ENCODE measurements around the gene C1QTNF8. TPM values are rescaled to one million over a fixed set of nuclear protein-coding genes. Genes with fewer than 3 reads are reported as not detected.
A peak's percentile ranks its signal among the peaks of the same experiment; 100 is the strongest.

Gene C1QTNF8
- total and polyA plus RNA-seq, 12 donors = 0.15 TPM; not detected in 11

DNA sequence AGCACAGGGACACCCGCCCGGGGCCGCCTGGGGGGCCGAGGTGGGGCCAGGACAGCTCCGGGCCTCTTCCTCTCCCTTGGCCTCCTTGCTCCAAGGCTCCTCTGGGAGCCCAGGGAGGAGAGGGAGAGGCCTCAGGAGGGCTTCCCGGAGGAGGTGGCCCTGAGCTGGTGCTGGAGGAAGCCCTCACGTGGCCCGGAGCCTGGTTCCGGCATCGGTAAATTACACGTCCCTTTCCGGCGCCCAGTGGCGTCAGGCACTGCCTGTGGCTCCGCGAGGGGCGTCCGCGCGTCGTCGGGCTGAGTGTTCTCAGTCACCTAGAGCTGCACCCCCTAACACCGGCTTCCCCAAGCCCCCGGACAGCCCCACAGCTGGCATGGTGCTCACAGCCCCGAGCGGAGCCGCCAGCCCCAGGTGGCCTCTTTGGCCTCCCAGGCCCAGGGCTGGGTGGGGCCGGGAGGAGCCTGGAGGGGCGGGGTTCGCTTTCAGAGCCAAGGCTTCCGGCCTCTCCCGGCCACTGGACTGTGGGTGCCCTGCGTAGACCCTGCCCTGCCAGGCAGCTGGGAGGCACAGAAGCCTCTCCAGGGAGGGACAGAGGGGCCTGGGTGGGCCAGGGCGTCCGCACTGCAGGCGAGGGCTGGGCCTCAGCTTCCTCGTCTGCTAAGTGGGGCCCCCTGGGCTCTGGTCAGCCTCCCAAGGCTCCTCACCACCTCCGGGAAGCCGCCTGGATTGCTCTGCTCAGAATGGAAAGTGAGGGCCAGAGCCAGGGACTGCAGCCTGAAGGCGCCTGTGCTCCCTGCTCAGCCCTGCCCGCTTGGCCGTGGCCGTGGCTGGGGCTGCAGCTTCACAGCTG, 51.4 kb downstream of the C1QTNF8 start:
- Histone ChIP-seq H3K27ac (no peak overlapping the region), H3K4me1 (peaks cover 3 to 34% (median 10%) of the 10 kb centered on the region in 9 donors), H3K9me3 (peaks cover 0 to 9% (median 0%) of the 10 kb centered on the region in 11 donors), H3K4me3 (no peak overlapping the region), H3K27me3 (peaks cover 11 to 74% (median 63%) of the 10 kb centered on the region in 7 donors), H3K36me3 (no peaks in the 10 kb centered on the region)
- TF ChIP-seq, protein P1, sequence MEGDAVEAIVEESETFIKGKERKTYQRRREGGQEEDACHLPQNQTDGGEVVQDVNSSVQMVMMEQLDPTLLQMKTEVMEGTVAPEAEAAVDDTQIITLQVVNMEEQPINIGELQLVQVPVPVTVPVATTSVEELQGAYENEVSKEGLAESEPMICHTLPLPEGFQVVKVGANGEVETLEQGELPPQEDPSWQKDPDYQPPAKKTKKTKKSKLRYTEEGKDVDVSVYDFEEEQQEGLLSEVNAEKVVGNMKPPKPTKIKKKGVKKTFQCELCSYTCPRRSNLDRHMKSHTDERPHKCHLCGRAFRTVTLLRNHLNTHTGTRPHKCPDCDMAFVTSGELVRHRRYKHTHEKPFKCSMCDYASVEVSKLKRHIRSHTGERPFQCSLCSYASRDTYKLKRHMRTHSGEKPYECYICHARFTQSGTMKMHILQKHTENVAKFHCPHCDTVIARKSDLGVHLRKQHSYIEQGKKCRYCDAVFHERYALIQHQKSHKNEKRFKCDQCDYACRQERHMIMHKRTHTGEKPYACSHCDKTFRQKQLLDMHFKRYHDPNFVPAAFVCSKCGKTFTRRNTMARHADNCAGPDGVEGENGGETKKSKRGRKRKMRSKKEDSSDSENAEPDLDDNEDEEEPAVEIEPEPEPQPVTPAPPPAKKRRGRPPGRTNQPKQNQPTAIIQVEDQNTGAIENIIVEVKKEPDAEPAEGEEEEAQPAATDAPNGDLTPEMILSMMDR (IDR thresholded peaks at IDR 0.05) = no peak
- ATAC-seq (peak in 1 of 8 donors; percentile 24), DNase-seq (no peak)
- 56 to 57% methylated on average over 42 to 43 of the region's 43 CpGs for WGBS, 2 donors
- intact Hi-C loops (cut with DNase I) = no loop called here

DNA sequence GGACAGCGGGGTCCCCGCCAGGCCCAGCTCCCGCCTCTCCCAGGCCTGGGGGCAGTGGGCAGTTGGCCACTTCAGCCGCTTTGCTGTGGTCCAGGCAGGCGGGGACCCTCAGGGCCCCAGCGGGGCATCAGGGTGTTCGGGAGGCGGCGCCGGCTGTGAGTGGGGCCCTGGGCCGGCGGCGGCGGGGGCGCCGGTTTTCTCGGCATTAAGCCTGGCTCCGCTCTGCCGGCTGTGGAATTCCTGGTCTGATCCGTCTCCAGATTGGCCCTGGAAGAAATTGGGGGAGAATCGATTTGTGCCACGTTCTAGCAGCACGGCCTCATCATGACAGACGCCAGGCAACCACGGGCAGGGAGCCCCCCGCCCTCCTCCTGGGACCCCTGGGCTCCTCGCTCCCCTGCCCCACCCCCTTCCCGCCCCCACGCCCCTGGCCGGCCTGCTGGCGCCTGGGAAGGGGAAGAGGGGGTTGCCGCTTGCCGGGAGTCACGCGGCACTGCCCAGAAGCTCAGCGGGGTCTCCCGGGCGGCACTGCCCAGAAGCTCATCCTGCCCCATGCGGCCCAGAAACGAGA, 52.1 kb downstream of the C1QTNF8 start:
- intact Hi-C loops (cut with DNase I) = no loop called here
- TF ChIP-seq, protein P1 (IDR thresholded peaks at IDR 0.05) = no peak
- 21 to 34% methylated on average over 40 of the region's 40 CpGs for WGBS, 2 donors
- H3K9me3 ChIP-seq = peaks cover 0 to 9% (median 0%) of the 10 kb centered on the region in 11 donors
- no peak overlapping the region for H3K4me3 ChIP-seq
- peaks cover 12 to 78% (median 64%) of the 10 kb centered on the region in 7 donors for H3K27me3 ChIP-seq
- DNase-seq (no peak), ATAC-seq (no peak)
- H3K27ac ChIP-seq = no peak overlapping the region
- peaks cover 3 to 34% (median 10%) of the 10 kb centered on the region in 9 donors for H3K4me1 ChIP-seq
- no peaks in the 10 kb centered on the region for H3K36me3 ChIP-seq

DNA sequence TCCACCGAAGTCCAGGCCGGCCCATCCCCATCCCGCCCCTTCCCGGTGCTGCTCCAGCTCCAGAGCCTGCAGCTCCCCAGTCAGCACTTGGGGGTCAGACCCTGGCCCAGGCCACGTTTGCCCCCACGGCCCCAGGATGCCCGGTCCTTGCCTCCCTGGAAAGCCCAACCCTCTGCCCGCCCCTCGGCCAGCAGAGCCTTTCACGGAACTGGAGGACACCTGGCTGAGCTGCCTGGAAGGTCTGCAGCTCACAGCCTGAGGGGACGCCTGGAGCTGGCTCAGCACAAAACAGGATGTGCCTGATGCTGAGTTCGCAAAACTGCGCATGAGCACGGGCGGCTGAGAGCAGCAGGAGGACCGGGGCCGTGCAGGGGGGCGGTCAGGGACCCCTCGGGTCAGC, 53.2 kb downstream of the C1QTNF8 start:
- TF ChIP-seq, protein P1 (IDR thresholded peaks at IDR 0.05) = no peak
- peaks cover 16 to 78% (median 63%) of the 10 kb centered on the region in 7 donors for H3K27me3 ChIP-seq
- H3K4me1 ChIP-seq = peaks cover 0 to 25% (median 6%) of the 10 kb centered on the region in 9 donors
- peaks cover 0 to 9% (median 0%) of the 10 kb centered on the region in 11 donors for H3K9me3 ChIP-seq
- H3K4me3 ChIP-seq = no peak overlapping the region
- no peaks in the 10 kb centered on the region for H3K36me3 ChIP-seq
- intact Hi-C loops (cut with DNase I) = no loop called here
- DNase-seq = no peak
- no peak for ATAC-seq
- no peak overlapping the region for H3K27ac ChIP-seq
- 37 to 45% methylated on average over 19 of the region's 19 CpGs for WGBS, 2 donors

DNA sequence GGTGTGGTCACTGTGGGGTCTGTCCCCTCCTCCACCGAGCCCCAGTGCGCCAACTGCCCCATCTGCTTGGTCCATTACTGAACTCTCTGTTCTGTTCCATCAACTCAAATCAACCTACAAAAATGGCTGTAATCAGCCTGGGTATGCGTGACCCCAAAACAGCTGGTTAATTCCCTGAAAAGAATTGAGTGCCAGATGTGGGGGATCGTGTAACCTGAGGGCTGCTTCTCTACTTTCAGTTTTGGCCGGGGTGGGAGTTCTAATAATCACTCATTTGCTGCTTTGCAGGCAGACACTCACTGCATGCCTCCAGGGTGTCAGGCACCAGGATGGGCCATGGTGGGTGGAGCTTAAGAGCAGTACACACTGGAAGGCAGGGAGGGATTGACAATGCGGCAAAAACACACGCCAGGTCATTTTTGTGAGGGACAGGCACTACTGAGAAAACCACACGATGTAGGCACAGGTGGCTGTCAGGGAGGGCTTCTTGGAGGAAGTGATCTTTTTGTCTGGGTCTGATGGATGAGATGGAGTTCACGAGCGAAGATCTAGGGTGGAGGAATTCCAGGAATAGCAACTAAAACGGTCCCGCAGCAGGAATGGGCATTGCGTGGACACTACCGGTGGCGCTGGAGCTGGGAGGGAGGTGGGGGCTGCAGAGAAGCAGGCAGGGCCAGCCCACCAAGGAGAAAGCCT, 53.8 kb downstream of the C1QTNF8 start:
- no peak for ATAC-seq
- intact Hi-C loops (cut with DNase I) = no loop called here
- peaks cover 16 to 78% (median 64%) of the 10 kb centered on the region in 7 donors for H3K27me3 ChIP-seq
- H3K4me1 ChIP-seq = peaks cover 0 to 23% (median 5%) of the 10 kb centered on the region in 9 donors
- no peaks in the 10 kb centered on the region for H3K36me3 ChIP-seq
- DNase-seq = no peak
- WGBS, 2 donors = 89 to 90% methylated on average over 15 of the region's 15 CpGs
- H3K9me3 ChIP-seq = peaks cover 0 to 9% (median 0%) of the 10 kb centered on the region in 11 donors
- no peak overlapping the region for H3K27ac ChIP-seq
- TF ChIP-seq, protein P1 (IDR thresholded peaks at IDR 0.05) = no peak
- no peak overlapping the region for H3K4me3 ChIP-seq

Data from heart right ventricle (tissue), 16 donors.